Measurements from ENCODE around the gene MYBPC2. TPM values are rescaled to one million over a fixed set of nuclear protein-coding genes. Genes with fewer than 3 reads are reported as not detected.

MYBPC2 gene
- total and polyA plus RNA-seq, 2 donors (not counting 3 experiments of a cell fraction or from before 2014, with no cell fraction given): 0.03 TPM; not detected in 1

DNA sequence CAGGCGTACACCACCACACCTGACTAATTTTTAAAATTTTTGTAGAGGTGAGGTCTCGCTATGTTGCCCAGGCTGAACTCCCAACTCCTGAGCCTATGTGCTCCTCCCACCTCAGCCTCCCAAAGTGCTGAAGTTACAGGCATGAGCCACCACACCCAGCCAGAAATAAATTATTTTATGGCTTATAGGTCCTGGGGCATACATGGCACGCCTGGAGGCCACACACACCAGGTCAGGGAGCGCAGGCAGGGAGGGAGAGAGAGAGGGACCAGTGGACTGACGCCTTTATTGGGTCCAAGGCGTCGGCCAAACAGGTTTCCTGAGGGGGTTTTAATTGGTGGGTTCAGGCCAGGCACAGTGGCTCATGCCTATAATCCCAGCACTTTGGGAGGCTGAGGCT is 7.1 kb upstream of the MYBPC2 start:
- no peaks in the 10 kb centered on the region for H3K9me1 ChIP-seq (replicated peaks; ENCODE audit: control insufficient read depth, extremely low read depth, insufficient read depth, low read length)
- no peak overlapping the region for H3K9ac ChIP-seq (replicated peaks; ENCODE audit: extremely low read depth, insufficient read depth, low read length)
- dilution Hi-C loops (cut with MboI; ENCODE audit: extremely low pct_ligation_motif_present, low sequenced_read_pairs): no loop called here
- no peak overlapping the region for H3K4me2 ChIP-seq (ENCODE audit: insufficient read depth, low read length)
- ChIA-PET CTCF (interaction anchor here (1.3 to 1.6 kb wide), 4 partner anchors 10 to 57 kb away, joined by 3 to 5 read pairs (median 4); no protein-coding TSS in a partner anchor), POLR2A (no interaction called here)
- no peaks in the 10 kb centered on the region for H3K36me3 ChIP-seq (ENCODE audit: control insufficient read depth in 2 of 2, extremely low read depth in 1 of 2, insufficient read depth in 2 of 2, low read length in 2 of 2)
- no peaks in the 10 kb centered on the region for H4K20me1 ChIP-seq (replicated peaks; ENCODE audit: control insufficient read depth, extremely low read depth, insufficient read depth, low read length)
- BruUV-seq (replicated peaks): no TSS peak
- H3K9me3 ChIP-seq (replicated peaks; ENCODE audit: control insufficient read depth, insufficient read depth, low read length): no peaks in the 10 kb centered on the region
- DNase-seq (ENCODE audit: low read depth, low spot score) (no peak), FAIRE-seq (no peak)
- no peak overlapping the region for H2AFZ ChIP-seq (ENCODE audit: low read depth, low read length)
- intact Hi-C loops (cut with micrococcal nuclease): no loop called here
- no peak overlapping the region for H3K27ac ChIP-seq (ENCODE audit: insufficient read depth, low read depth, low read length)
- no peak overlapping the region for H3K4me3 ChIP-seq (replicated peaks in 1 of 3; ENCODE audit: insufficient read depth in 1 of 3, low read depth in 1 of 3, low read length in 3 of 3)
- no peaks in the 10 kb centered on the region for H3K4me1 ChIP-seq (ENCODE audit: control insufficient read depth, extremely low read depth, insufficient read depth, low read length)
- peaks cover 0 to 9% of the 10 kb centered on the region in 2 experiments for H3K27me3 ChIP-seq (ENCODE audit: control insufficient read depth in 2 of 2, insufficient read depth in 2 of 2, low read length in 2 of 2)
- TF ChIP-seq POLR2A (IDR thresholded peaks at IDR 0.05; ENCODE audit: low read depth, low read length) (no peak), GATA2 (IDR thresholded peaks at IDR 0.05; ENCODE audit: insufficient read depth, insufficient read length, low read depth, low read length) (no peak), MYC (IDR thresholded peaks at IDR 0.05; ENCODE audit: low read depth, low read length) (no peak)
- TF ChIP-seq, protein P1, sequence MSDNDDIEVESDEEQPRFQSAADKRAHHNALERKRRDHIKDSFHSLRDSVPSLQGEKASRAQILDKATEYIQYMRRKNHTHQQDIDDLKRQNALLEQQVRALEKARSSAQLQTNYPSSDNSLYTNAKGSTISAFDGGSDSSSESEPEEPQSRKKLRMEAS (IDR thresholded peaks at IDR 0.05; ENCODE audit: insufficient read depth, insufficient read length): no peak
- no peaks in the 10 kb centered on the region for H3K79me2 ChIP-seq (ENCODE audit: control insufficient read depth, insufficient read depth, low read length)

DNA sequence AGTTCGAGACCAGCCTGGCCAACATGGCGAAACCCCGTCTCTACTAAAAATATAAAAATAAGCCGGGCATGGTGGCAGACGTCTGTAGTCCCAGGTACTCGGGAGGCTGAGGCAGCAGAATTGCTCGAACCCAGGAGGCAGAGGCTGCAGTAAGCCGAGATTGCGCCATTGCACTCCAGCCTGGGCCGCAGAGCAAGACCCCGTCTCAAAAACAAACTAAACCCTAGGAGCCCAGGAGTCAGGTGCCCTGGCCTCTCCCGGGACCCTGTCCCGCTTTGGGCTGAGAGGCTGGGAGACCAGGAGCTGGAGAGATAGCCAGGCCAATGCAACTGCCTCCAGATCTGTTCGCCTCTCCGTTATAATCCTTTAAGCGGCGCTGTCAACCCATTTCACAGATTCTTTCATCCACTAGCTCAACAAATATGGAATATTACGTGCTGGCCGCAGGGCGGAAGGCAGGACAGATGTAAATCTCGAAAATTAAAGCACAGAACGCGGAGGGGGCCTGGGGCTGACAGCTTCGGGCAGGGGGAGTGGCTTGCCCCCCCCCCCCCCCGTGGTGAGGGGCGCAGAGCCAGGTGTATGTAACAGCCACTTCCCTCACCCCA is 5.3 kb upstream of the MYBPC2 start:
- intact Hi-C loops (cut with micrococcal nuclease): no loop called here
- Histone ChIP-seq H3K4me2 (ENCODE audit: insufficient read depth, low read length) (no peak overlapping the region), H3K27ac (ENCODE audit: insufficient read depth, low read depth, low read length) (no peak overlapping the region), H3K36me3 (ENCODE audit: control insufficient read depth in 2 of 2, extremely low read depth in 1 of 2, insufficient read depth in 2 of 2, low read length in 2 of 2) (no peaks in the 10 kb centered on the region), H4K20me1 (replicated peaks; ENCODE audit: control insufficient read depth, extremely low read depth, insufficient read depth, low read length) (no peaks in the 10 kb centered on the region), H3K79me2 (ENCODE audit: control insufficient read depth, insufficient read depth, low read length) (no peaks in the 10 kb centered on the region), H3K9me3 (replicated peaks; ENCODE audit: control insufficient read depth, insufficient read depth, low read length) (no peaks in the 10 kb centered on the region), H3K4me1 (ENCODE audit: control insufficient read depth, extremely low read depth, insufficient read depth, low read length) (peaks cover 6% of the 10 kb centered on the region), H3K27me3 (ENCODE audit: control insufficient read depth in 2 of 2, insufficient read depth in 2 of 2, low read length in 2 of 2) (peaks cover 2 to 11% of the 10 kb centered on the region in 2 experiments), H3K9ac (replicated peaks; ENCODE audit: extremely low read depth, insufficient read depth, low read length) (no peak overlapping the region), H3K9me1 (replicated peaks; ENCODE audit: control insufficient read depth, extremely low read depth, insufficient read depth, low read length) (no peaks in the 10 kb centered on the region), H3K4me3 (replicated peaks in 1 of 3; ENCODE audit: insufficient read depth in 1 of 3, low read depth in 1 of 3, low read length in 3 of 3) (no peak overlapping the region), H2AFZ (ENCODE audit: low read depth, low read length) (no peak overlapping the region)
- POLR2A ChIA-PET: interaction anchor here (0.6 to 0.7 kb wide), 2 partner anchors 41 to 280 kb away, joined by 3 to 9 read pairs; no protein-coding TSS in a partner anchor
- dilution Hi-C loops (cut with MboI; ENCODE audit: extremely low pct_ligation_motif_present, low sequenced_read_pairs): no loop called here
- BruUV-seq (replicated peaks): no TSS peak
- CTCF ChIA-PET: interaction anchor here (1.3 kb wide), 1 partner anchor 58 kb away, joined by 9 read pairs; no protein-coding TSS in a partner anchor
- no peak for FAIRE-seq
- DNase-seq (ENCODE audit: low read depth, low spot score): no peak
- no peak for TF ChIP-seq JUN (IDR thresholded peaks at IDR 0.05; ENCODE audit: borderline replicate concordance, insufficient read depth, insufficient read length, low read depth)
- TF ChIP-seq MYC (IDR thresholded peaks at IDR 0.05; ENCODE audit: low read depth, low read length): no peak
- TF ChIP-seq, protein P1 (IDR thresholded peaks at IDR 0.05; ENCODE audit: insufficient read depth, insufficient read length): no peak
- TF ChIP-seq FOS (IDR thresholded peaks at IDR 0.05; ENCODE audit: borderline replicate concordance, insufficient read depth, low read length): no peak
